GM18498 (cell line): ENCODE data around the gene GCN1.

ENCODE experiments used
- ATAC-seq: cut with Tn5 transposase; IDR thresholded peaks from one replicate; pipeline ENCODE4 v1.9.1; 2021; ENCODE audit warnings: mild to moderate bottlenecking, moderate library complexity; ENCODE audit not compliant: unreplicated experiment

Gene GCN1

GRCh38 chr12:120098756-120099470 lies 95.6 kb downstream of the GCN1 start:
- no peak for ATAC-seq

GRCh38 chr12:120096671-120097202 lies 97.8 kb downstream of the GCN1 start:
- ATAC-seq: no peak

- no peak for ATAC-seq
Measured at GRCh38 chr12:120095736-120096135, 98.8 kb downstream of the GCN1 start.

GRCh38 chr12:120095331-120095730 lies 99.2 kb downstream of the GCN1 start:
- no peak for ATAC-seq

- ATAC-seq: no peak
Measured at GRCh38 chr12:120094485-120094884, 100.0 kb downstream of the GCN1 start.

GRCh38 chr12:120093592-120094355 lies 100.7 kb downstream of the GCN1 start:
- ATAC-seq: no peak

- ATAC-seq: no peak
Measured at GRCh38 chr12:120093336-120093591, 101.3 kb downstream of the GCN1 start.

GRCh38 chr12:120092551-120093335 lies 101.8 kb downstream of the GCN1 start:
- no peak for ATAC-seq

- no peak for ATAC-seq
Measured at GRCh38 chr12:120091371-120092090, 103.0 kb downstream of the GCN1 start.

GRCh38 chr12:120090626-120091295 lies 103.8 kb downstream of the GCN1 start:
- no peak for ATAC-seq

- no peak for ATAC-seq
Measured at GRCh38 chr12:120090206-120090605, 104.3 kb downstream of the GCN1 start.

- ATAC-seq: no peak
Measured at GRCh38 chr12:120089796-120090195, 104.7 kb downstream of the GCN1 start.

GRCh38 chr12:120089105-120089504 lies 105.4 kb downstream of the GCN1 start:
- no peak for ATAC-seq

GRCh38 chr12:120086801-120087621 lies 107.5 kb downstream of the GCN1 start:
- peak; percentile 98 for ATAC-seq

- ATAC-seq: no peak
Measured at GRCh38 chr12:120085920-120086645, 108.4 kb downstream of the GCN1 start.

GRCh38 chr12:120081641-120082040 lies 112.9 kb downstream of the GCN1 start:
- no peak for ATAC-seq

GRCh38 chr12:120079411-120080400 lies 114.8 kb downstream of the GCN1 start:
- ATAC-seq: no peak

GRCh38 chr12:120078868-120079267 lies 115.6 kb downstream of the GCN1 start:
- ATAC-seq: no peak
